HEK293 (cell line): ENCODE results near the gene BCDIN3D.

Source experiments
- CTCF ChIP-seq: fragments of 450-650 bp; formaldehyde crosslinking; IDR thresholded peaks from 2 replicates; pipeline ENCODE4 v1.5.1; 2016; ENCODE audit warnings: missing biosample characterization, missing genetic modification characterization
- PRDM10 ChIP-seq: fragments of 450-650 bp; formaldehyde crosslinking; IDR thresholded peaks from 2 replicates; pipeline ENCODE4 v1.5.1; 2016; ENCODE audit warnings: missing biosample characterization, missing genetic modification characterization
- REST ChIP-seq: fragments of 450-650 bp; formaldehyde crosslinking; IDR thresholded peaks from 2 replicates; pipeline ENCODE4 v1.5.1; 2016; ENCODE audit warnings: missing biosample characterization, missing genetic modification characterization
- SALL2 ChIP-seq: fragments of 450-650 bp; formaldehyde crosslinking; IDR thresholded peaks from 2 replicates; pipeline ENCODE4 v1.5.0; 2017; ENCODE audit warnings: missing biosample characterization, mild to moderate bottlenecking, missing genetic modification characterization, borderline replicate concordance
- TCF7L2 ChIP-seq: IDR thresholded peaks from 2 replicates; pipeline ENCODE4 v1.6.1; 2011; ENCODE audit warnings: low read depth, mild to moderate bottlenecking, inconsistent platforms, low read length, moderate library complexity, borderline replicate concordance
- ZBTB26 ChIP-seq: fragments of 450-650 bp; formaldehyde crosslinking; optimal IDR thresholded peaks from 2 replicates; pipeline ENCODE3; 2016; ENCODE audit warnings: missing biosample characterization, mild to moderate bottlenecking, missing genetic modification characterization
- ZBTB6 ChIP-seq: fragments of 450-650 bp; formaldehyde crosslinking; IDR thresholded peaks from 2 replicates; pipeline ENCODE4 v1.5.1; 2017; ENCODE audit warnings: missing biosample characterization, missing genetic modification characterization
- ZNF202 ChIP-seq: fragments of 450-650 bp; formaldehyde crosslinking; IDR thresholded peaks from 2 replicates; pipeline ENCODE4 v1.5.1; 2016; ENCODE audit warnings: missing biosample characterization, missing genetic modification characterization, borderline replicate concordance
- ZNF214 ChIP-seq: fragments of 450-650 bp; formaldehyde crosslinking; IDR thresholded peaks from 2 replicates; pipeline ENCODE4 v1.5.1; 2017; ENCODE audit warnings: missing biosample characterization, mild to moderate bottlenecking, missing genetic modification characterization, borderline replicate concordance
- ZNF24 ChIP-seq: fragments of 450-650 bp; formaldehyde crosslinking; IDR thresholded peaks from 2 replicates; pipeline ENCODE4 v1.5.1; 2016; ENCODE audit warnings: missing biosample characterization, missing genetic modification characterization
- ZNF529 ChIP-seq: fragments of 450-650 bp; formaldehyde crosslinking; IDR thresholded peaks from 2 replicates; pipeline ENCODE4 v1.5.1; 2017; ENCODE audit warnings: missing genetic modification characterization, missing biosample characterization; ENCODE audit not compliant: insufficient replicate concordance
- ZNF530 ChIP-seq: fragments of 450-650 bp; formaldehyde crosslinking; IDR thresholded peaks from 2 replicates; pipeline ENCODE4 v1.5.1; 2016; ENCODE audit warnings: low read depth, missing biosample characterization, missing genetic modification characterization
- ZNF707 ChIP-seq: fragments of 450-650 bp; formaldehyde crosslinking; IDR thresholded peaks from 2 replicates; pipeline ENCODE4 v1.5.1; 2016; ENCODE audit warnings: missing biosample characterization, missing genetic modification characterization
- ZSCAN5A ChIP-seq: fragments of 450-650 bp; formaldehyde crosslinking; IDR thresholded peaks from 2 replicates; pipeline ENCODE4 v1.5.1; 2016; ENCODE audit warnings: missing biosample characterization, missing genetic modification characterization

GRCh38 chr12:49821373-49822287, 21.3 kb downstream of the BCDIN3D start:
- TF ChIP-seq PRDM10 (peak; percentile 45; the same call in 1 of the 2 replicates), ZNF529 (tag by site-specific recombination) (no peak), ZNF530 (tag by site-specific recombination) (no peak), CTCF (tag by site-specific recombination) (no peak), ZSCAN5A (tag by site-specific recombination) (no peak), REST (tag by site-specific recombination) (no peak), TCF7L2 (no peak), ZNF214 (no peak), ZBTB6 (tag by site-specific recombination) (no peak), ZNF707 (tag by site-specific recombination) (no peak), ZNF202 (tag by site-specific recombination) (no peak), ZNF24 (tag by site-specific recombination) (no peak), ZBTB26 (no peak), SALL2 (tag by site-specific recombination) (no peak)
